ENCODE results near the gene SIAH1.
"Not testable (repeated sequence)": the region's sequence is repeated elsewhere in the genome, so short reads cannot be mapped to it uniquely, and the experiment has no call there.

The SIAH1 gene

DNA sequence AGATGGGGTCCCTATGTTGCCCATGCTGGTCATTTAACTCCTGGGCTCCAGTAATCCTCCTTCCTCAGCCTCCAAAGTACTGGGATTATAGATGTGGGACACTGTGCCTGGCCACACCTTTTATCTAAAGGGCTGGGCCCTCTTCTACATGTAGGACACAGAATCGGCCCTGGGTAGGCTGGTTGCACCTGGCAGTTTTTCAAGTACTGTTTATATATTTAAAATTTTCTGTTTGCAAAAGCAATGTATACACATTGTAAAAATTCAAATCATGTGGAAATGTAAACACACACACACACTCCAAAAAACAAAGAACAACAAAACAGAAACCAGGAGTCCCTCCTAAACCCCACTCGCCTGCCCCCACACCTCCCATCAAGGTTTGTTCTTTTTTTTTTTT lies 28.1 kb upstream of the SIAH1 start:
- TF ChIP-seq JUND (IDR thresholded peaks at IDR 0.05; ENCODE audit: low read depth): no peak
- in situ Hi-C loops (cut with HindIII; ENCODE audit: low pct_unique_long_range_greater_than_20kb, low sequenced_read_pairs): no loop called here
- DNase-seq (ENCODE audit: low read depth in 1 of 2, low spot score in 1 of 2): peak in 1 of 2 experiments; percentile 53

DNA sequence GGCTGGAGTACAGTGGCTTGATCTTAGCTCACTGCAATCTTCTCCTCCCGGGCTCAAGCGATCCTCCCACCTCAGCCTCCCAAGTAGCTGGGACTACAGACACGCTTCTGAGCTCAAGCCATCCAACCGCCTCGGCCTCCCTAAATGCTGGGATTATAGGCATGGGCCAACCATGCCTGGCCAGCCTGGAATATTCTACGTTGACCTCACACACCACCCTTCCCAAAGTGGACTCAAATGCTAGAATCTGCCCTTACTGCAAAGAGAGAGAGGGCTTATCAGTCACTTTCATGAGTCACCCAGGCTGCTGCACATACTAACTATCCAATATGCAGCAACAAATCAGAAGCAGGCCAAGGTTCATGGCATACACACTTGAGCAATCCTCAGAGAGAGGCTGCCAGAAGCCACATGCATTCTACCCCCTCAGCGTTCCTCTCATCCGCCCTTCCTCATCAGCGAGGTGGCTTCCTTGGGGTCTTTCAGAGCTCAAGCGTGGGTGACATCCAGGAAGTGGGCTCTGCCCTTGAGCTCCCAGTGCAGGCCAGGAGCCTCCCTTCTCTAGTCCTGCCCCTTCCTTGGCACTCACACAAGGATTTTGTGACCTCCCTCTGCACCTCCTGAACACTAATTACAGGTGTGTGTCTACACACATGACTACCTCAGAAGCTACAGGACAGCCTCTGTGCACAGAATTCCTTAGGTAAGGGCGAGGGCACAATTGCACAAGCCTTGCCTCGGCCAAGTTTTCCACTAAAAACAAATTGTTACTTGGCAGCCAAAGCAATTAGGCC lies 24.8 kb upstream of the SIAH1 start:
- peak in 1 of 2 experiments; percentile 11 for DNase-seq (ENCODE audit: low read depth in 1 of 2, low spot score in 1 of 2)
- no peak for TF ChIP-seq JUND (IDR thresholded peaks at IDR 0.05; ENCODE audit: low read depth)
- in situ Hi-C loops (cut with HindIII; ENCODE audit: low pct_unique_long_range_greater_than_20kb, low sequenced_read_pairs): no loop called here

DNA sequence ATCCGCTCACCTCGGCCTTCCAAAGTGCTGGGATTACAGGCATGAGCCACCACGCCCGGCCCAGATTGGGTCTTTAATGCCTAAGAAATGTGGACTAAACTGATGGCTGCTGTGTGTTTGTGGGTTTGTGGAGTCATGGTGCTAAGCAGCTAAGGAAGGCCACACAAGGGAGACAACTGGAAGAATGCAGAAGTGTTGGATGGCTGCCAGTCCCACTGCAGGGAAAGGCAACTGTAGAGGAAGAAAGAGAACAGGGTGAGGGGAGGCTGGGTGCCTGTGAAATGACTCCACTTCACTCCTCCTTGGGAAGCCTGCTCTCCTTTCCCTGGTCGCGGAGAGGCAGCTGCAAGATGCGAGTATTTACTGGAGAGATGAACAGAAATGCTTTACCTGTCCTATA lies 23.5 kb upstream of the SIAH1 start:
- no peak for TF ChIP-seq JUND (IDR thresholded peaks at IDR 0.05; ENCODE audit: low read depth)
- peak in 1 of 2 experiments; percentile 16 for DNase-seq (ENCODE audit: low read depth in 1 of 2, low spot score in 1 of 2)
- in situ Hi-C loops (cut with HindIII; ENCODE audit: low pct_unique_long_range_greater_than_20kb, low sequenced_read_pairs): no loop called here

DNA sequence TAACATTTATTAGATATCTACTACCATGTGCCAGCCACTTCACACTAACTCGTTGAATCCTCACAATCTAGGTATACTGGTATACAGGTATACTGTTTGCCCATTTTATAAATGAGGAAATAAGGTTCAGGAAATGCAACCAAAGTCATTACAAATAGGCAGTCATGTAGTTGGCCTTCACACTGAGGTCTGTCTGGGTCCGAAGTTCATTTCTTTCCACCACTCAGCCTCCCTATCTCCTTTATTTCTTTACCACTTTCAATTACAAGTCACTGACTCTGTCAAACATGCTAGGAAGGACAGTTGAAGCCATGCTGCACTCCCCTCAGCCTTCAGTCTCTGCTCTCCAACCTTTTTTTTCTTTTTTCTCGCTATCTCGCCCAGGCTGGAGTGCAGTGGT lies 20.7 kb upstream of the SIAH1 start:
- no peak for DNase-seq (ENCODE audit: low read depth in 1 of 2, low spot score in 1 of 2)
- in situ Hi-C loops (cut with HindIII; ENCODE audit: low pct_unique_long_range_greater_than_20kb, low sequenced_read_pairs): no loop called here
- TF ChIP-seq JUND (IDR thresholded peaks at IDR 0.05; ENCODE audit: low read depth): no peak

DNA sequence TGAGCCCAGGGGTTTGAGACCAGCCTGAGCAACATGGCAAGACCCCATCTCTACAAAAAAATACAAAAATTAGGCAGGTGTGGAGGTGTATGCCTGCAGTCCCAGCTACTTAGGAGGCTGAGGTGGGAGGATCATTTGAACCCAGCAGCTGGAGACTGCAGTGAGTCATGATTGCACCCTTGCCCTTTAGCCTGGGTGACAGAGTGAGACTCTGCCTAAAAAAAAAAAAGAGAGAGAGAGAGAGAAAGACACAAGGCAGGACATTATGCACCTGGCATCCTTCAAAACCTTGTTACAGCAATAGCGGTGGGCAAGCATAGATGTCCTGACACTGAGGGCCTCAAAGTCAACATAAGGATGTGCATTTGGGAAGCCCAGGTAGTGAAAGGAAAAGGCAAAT lies 19.9 kb upstream of the SIAH1 start:
- in situ Hi-C loops (cut with HindIII; ENCODE audit: low pct_unique_long_range_greater_than_20kb, low sequenced_read_pairs): no loop called here
- no peak for DNase-seq (ENCODE audit: low read depth in 1 of 2, low spot score in 1 of 2)
- no peak for TF ChIP-seq JUND (IDR thresholded peaks at IDR 0.05; ENCODE audit: low read depth)

DNA sequence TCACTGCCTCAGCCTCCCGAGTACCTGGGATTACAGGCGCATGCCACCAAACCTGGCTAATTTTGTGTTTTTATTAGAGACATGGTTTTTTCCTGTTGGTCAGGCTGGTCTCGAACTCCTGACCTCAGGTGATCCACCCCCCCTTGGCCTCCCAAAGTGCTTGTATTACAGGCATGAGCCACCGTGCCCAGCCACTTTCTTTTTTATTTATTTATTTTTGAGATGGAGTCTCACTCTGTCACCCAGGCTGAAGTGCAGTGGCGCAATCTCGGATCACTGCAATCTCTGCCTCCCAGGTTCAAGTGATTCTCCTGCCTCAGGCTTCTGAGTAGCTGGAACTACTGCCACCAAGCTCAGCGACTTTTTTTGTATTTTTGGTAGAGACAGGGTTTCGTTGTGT lies 17.3 kb upstream of the SIAH1 start:
- DNase-seq (ENCODE audit: low read depth in 1 of 2, low spot score in 1 of 2); in situ Hi-C loops (cut with HindIII; ENCODE audit: low pct_unique_long_range_greater_than_20kb, low sequenced_read_pairs): not testable (repeated sequence)

DNA sequence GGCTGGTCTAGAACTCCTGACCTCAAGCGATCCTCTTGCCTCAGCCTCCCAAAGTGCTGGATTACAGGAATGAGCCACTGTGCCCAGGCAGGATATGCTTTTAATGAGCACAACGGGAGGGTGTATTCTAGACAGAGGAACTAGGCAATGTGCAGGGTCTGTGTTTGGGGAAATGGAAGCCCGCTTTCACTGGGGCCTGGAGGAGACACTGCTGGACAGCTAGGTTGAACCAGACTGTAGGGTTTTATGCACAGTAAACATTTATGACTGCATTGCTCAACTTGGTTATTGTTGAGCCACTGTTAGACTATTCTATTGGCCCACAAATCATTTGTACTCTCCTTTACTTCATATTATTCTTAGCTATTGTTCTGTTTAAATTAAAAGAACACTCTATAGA lies 10.2 kb upstream of the SIAH1 start:
- in situ Hi-C loops (cut with HindIII; ENCODE audit: low pct_unique_long_range_greater_than_20kb, low sequenced_read_pairs): no loop called here
- TF ChIP-seq JUND (IDR thresholded peaks at IDR 0.05; ENCODE audit: low read depth): no peak
- no peak for DNase-seq (ENCODE audit: low read depth in 1 of 2, low spot score in 1 of 2)

DNA sequence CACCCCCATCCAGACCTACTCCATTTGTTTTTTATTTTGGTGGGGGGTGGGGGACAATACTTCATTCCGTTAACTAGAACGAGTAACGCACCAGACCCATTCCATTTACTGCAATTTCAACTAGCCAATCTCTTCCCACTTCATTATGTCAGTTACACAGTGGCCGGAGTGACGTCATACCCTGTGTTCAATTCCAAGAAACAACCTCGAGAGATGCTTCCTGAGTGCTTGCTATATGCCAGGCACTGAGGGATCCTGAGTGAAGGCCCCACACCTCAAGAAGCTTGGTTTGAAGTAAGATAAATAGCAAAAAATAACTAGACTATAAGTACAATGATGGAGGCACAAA lies 9.1 kb upstream of the SIAH1 start:
- DNase-seq (ENCODE audit: low read depth in 1 of 2, low spot score in 1 of 2): no peak
- no peak for TF ChIP-seq JUND (IDR thresholded peaks at IDR 0.05; ENCODE audit: low read depth)
- in situ Hi-C loops (cut with HindIII; ENCODE audit: low pct_unique_long_range_greater_than_20kb, low sequenced_read_pairs): no loop called here

DNA sequence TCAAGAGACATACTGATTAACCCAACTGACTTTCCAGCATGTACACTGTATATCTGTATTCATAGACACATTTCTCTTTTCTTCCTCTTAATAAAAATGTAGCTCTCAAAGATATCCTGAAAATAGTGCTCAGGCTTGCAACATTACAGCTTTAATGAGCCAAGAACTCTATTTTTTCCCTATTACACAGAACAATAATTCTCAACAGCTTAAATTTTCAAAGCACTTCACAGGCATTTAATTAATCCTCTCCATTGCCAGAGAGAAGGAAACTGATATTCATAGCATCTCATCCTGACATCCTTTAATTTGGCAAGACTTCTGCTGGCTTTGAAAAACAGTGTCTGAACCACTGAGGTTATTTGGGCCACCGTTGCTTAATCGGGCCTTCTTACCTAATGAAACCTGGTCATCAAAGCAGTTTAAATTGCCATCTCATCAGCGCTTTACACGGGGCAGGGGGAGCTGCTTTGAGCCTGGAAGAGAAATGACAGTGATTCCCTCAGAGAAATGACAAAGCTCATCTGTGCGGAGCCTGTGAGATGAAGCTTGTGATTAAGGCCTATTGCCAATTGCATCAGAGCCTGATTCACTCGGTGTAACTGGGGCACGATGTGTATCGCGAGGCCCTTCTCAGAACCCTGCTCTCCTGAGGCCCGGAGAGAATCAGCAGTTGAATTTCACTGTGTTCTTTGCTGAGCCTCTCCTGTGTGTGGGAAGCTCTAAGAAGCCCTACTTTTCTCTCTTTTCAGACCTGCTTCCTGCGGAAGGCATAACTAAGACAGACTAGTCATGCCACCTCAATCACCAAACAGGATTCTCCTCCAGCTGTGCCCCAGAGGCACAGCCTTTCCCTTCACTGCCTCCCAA lies 8.5 kb upstream of the SIAH1 start:
- no peak for TF ChIP-seq JUND (IDR thresholded peaks at IDR 0.05; ENCODE audit: low read depth)
- DNase-seq (ENCODE audit: low read depth in 1 of 2, low spot score in 1 of 2): no peak
- in situ Hi-C loops (cut with HindIII; ENCODE audit: low pct_unique_long_range_greater_than_20kb, low sequenced_read_pairs): no loop called here

DNA sequence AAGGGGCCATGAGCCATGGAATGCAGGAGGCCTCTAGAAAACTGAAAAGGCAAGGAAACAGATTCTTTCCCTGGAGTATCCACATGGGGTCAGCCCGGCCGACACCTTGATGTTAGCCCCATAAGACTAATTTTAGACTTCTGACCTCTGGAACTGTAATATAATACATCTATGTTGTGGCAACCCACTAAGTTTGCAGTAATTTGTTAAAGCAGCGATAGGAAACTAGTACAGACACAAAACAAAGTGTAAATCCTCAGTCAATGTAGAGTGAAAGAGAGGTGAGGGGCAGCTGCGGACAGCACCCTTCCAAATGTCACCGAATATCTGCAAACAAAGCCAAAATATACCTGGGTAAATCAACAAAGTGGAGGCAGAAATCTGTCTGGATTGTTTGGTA lies 7.2 kb upstream of the SIAH1 start:
- no peak for TF ChIP-seq JUND (IDR thresholded peaks at IDR 0.05; ENCODE audit: low read depth)
- no peak for DNase-seq (ENCODE audit: low read depth in 1 of 2, low spot score in 1 of 2)
- in situ Hi-C loops (cut with HindIII; ENCODE audit: low pct_unique_long_range_greater_than_20kb, low sequenced_read_pairs): no loop called here

DNA sequence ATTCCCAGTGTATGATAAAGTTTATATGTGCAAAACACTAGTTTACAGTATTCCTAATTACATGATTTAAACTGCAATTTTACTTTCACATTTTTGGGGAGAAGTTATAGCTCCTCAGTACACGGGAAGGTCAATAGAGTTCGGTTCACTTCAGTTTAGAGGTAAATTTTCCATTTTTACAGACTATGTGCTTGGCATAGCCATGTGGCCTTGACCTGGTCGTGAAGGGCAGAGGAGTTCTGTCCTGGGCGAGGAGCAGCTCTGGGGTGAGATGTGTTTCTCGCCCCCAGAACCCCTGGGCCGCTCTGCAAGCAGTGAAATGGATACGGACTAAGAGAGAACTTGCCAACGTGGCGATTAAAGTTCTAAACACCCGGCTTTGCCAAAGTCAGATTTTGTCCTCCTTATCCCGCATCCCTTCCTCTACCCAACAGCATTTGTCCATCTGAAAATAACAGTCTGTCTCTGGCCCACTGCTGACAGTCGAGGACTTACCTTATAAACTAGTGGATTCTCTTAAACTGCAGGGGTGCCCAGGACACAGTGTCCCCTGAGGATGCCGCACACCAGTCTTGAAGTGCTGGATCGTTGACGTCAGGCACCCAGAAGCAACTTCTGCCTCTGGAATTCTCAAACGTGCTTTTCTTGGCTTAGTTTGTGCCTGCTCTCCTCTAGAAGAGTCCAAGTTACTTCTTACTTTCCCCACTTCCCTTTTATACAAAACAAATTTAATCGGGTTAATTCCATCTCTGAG lies 1.5 kb upstream of the SIAH1 start:
- in situ Hi-C loops (cut with HindIII; ENCODE audit: low pct_unique_long_range_greater_than_20kb, low sequenced_read_pairs): no loop called here
- DNase-seq (ENCODE audit: low read depth in 1 of 2, low spot score in 1 of 2): no peak

DNA sequence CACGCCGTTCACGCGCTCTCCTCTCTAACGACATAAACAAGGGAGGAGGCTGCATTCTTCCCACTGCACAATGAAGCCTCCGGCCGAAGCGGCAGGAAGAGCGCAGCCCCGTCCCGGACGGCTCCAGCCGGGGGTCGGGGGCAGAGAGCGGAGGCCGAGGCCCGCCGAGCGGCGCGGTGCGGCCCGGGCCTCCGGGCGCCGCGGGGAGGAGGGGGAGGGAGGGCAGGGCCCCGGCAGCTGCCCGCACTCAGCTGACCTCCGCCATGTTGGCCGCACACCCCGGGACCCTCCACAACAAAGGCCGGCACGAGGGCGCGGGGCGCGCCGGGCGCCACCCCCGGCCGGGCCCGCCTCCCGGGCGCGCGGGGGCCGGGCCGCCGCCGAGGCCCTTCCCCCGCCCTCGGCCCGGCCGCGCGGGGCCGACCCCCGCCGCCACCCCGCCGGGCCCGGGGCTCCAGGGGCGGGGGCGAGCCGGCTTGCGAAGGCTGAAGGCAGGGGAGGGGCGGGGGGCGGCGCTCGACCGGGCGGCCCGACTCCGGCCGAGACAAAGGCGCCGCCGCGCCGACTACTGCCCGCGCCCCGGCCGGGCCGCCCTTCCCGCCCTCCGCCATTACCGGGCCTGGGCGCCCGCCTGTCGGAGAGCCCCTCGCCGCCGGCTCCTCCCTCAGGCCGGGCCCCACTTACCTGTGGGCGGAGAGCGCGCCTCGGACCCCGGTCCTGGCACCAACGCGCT lies 527 bp downstream of the SIAH1 start:
- TF ChIP-seq JUND (IDR thresholded peaks at IDR 0.05; ENCODE audit: low read depth): no peak
- in situ Hi-C loops (cut with HindIII; ENCODE audit: low pct_unique_long_range_greater_than_20kb, low sequenced_read_pairs): no loop called here
- peak; percentile 27 to 56 for DNase-seq (ENCODE audit: low read depth in 1 of 2, low spot score in 1 of 2)

More for the DNA sequence above, 1.5 kb upstream of the SIAH1 start:
- no peak for TF ChIP-seq JUND (IDR thresholded peaks at IDR 0.05; ENCODE audit: low read depth)
